MCF 10A (cell line): Measurements from ENCODE around the gene RNASE9. TPM values are rescaled to one million over a fixed set of nuclear protein-coding genes. Genes with fewer than 3 reads are reported as not detected.
"Not testable (repeated sequence)": the region's sequence is repeated elsewhere in the genome, so short reads cannot be mapped to it uniquely, and the experiment has no call there.

Source experiments
- BruUV-seq: library from RNA; stranded (reverse); fragments of 400-500 nt; replicated peaks from 2 replicates; lab custom pipeline; 2021; lab: Mats Ljungman, UMichigan
- CTCF ChIA-PET: fragments of 300-600 bp; sonication (Branson Sonifier 250); formaldehyde crosslinking; extraction: SDS; loops from one replicate; lab custom pipeline; 2021; ENCODE audit warnings: antibody characterized with exemption, inconsistent platforms; lab: Yijun Ruan, JAX
- POLR2A ChIA-PET: fragments of 300-600, 350-650 bp; sonication (Branson Sonifier 250); formaldehyde crosslinking; extraction: SDS; loops from one replicate; lab custom pipeline; 2020; ENCODE audit warnings: antibody characterized with exemption, inconsistent platforms; lab: Yijun Ruan, JAX
- DNase-seq: peaks from one replicate; pipeline ENCODE4 v3.0.0-alpha.2; 2018; ENCODE audit not compliant: unreplicated experiment
- H3K27ac Mint-ChIP-seq: one replicate; pipeline ENCODE4 v1.8.0; 2022; ENCODE audit warnings: mild to moderate bottlenecking, low read depth, mixed read lengths; ENCODE audit not compliant: unreplicated experiment
- H3K27me3 Mint-ChIP-seq: one replicate; pipeline ENCODE4 v1.8.0; 2022; ENCODE audit warnings: mixed read lengths; ENCODE audit not compliant: insufficient read depth, unreplicated experiment
- H3K36me3 Mint-ChIP-seq: one replicate; pipeline ENCODE4 v1.8.0; 2022; ENCODE audit warnings: mild to moderate bottlenecking, moderate library complexity, mixed read lengths; ENCODE audit not compliant: insufficient read depth, unreplicated experiment
- H3K4me1 Mint-ChIP-seq: one replicate; pipeline ENCODE4 v1.8.0; 2022; ENCODE audit warnings: mixed read lengths; ENCODE audit not compliant: insufficient read depth, unreplicated experiment
- H3K4me3 Mint-ChIP-seq: one replicate; pipeline ENCODE4 v1.8.0; 2022; ENCODE audit warnings: mild to moderate bottlenecking, moderate library complexity, mixed read lengths; ENCODE audit not compliant: unreplicated experiment
- H3K9me3 Mint-ChIP-seq: one replicate; pipeline ENCODE4 v1.8.0; 2022; ENCODE audit warnings: mixed read lengths; ENCODE audit not compliant: unreplicated experiment
- intact Hi-C: fragments of 100-400 bp; cut with micrococcal nuclease; formaldehyde crosslinking; loops from 2 replicates; pipeline ENCODE4 v1.14.1; 2022
- total RNA-seq: library from RNA; stranded (reverse); gene quantifications from 2 replicates; pipeline ENCODE4 v1.2.3, GENCODE V29; 2022
- TF ChIP-seq, protein P1 (sequence below): fragments of 200-600 bp; IDR thresholded peaks from one replicate; pipeline ENCODE4 v1.8.0; 2022; ENCODE audit warnings: antibody characterized with exemption, mild to moderate bottlenecking; ENCODE audit not compliant: unreplicated experiment

RNASE9 gene
- total RNA-seq, 1 experiment from 2014 or later = not detected

DNA sequence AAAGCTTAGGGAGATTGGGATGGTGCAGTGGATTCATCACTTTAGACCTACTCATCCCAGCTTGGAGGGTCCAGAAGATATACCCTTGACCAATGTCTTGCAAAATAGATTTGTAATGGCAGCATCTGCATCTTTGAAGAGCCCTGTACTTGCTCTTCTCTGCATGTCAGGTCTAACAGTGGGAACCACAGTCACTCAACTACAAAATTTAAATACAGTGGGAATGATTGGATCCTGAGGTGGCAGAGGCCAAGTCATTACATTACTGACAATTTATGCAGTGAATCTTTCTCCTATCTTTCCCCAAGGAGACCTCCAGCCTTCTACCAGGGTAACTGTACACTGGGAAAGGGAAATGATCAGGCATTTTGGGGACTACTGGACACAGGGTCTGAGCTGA is 8.2 kb upstream of the RNASE9 start:
- Mint-ChIP-seq H3K4me1 (no peaks in the 10 kb centered on the region), H3K9me3 (no peaks in the 10 kb centered on the region), H3K27me3 (no peaks in the 10 kb centered on the region), H3K36me3 (no peaks in the 10 kb centered on the region), H3K4me3 (no peak overlapping the region), H3K27ac (no peak overlapping the region)
- intact Hi-C loops = no loop called here
- BruUV-seq = no TSS peak
- ChIA-PET CTCF (interaction anchor here (0.6 to 0.7 kb wide), 2 partner anchors 133 to 227 kb away, joined by 3 to 4 read pairs; no protein-coding TSS in a partner anchor), POLR2A (no interaction called here)
- TF ChIP-seq, protein P1, sequence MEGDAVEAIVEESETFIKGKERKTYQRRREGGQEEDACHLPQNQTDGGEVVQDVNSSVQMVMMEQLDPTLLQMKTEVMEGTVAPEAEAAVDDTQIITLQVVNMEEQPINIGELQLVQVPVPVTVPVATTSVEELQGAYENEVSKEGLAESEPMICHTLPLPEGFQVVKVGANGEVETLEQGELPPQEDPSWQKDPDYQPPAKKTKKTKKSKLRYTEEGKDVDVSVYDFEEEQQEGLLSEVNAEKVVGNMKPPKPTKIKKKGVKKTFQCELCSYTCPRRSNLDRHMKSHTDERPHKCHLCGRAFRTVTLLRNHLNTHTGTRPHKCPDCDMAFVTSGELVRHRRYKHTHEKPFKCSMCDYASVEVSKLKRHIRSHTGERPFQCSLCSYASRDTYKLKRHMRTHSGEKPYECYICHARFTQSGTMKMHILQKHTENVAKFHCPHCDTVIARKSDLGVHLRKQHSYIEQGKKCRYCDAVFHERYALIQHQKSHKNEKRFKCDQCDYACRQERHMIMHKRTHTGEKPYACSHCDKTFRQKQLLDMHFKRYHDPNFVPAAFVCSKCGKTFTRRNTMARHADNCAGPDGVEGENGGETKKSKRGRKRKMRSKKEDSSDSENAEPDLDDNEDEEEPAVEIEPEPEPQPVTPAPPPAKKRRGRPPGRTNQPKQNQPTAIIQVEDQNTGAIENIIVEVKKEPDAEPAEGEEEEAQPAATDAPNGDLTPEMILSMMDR = no peak
- no peak for DNase-seq

DNA sequence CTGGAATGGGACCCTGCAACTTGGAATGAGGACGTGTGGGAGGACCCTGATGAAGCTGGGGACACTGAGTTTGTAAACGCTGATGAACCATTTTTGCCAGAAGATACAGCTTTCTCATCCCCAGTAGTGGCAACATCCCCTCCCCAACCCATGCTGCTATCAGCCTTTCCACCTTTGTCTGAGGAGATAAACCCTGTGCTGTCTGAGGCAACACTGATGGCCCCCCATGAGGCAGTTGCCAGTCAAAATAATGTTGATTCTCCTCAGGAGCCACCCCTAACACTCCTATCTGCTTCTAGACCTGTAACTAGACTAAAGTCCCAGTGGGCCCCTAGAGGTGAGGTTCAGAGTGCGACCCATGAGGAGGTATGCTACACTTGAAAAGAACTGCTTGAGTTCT is 7.5 kb upstream of the RNASE9 start:
- TF ChIP-seq, protein P1 = no peak

DNA sequence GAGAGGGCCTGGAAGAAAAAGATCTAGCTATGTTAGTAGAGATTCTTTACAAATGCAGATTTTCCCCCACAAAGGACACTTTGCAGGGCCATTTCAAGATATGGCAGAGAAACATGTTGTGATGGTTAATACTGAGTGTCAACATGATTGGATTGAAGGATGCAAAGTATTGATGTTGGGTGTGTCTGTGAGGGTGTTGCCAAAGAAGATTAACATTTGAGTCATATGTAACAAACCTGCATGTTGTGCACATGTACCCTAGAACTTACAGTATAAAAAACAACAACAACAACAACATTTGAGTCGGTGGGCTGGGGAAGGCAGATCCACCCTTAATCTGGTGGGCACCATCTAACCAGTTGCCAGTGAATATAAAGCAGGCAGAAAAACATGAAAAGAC is 6.4 kb upstream of the RNASE9 start:
- H3K9me3 Mint-ChIP-seq, H3K36me3 Mint-ChIP-seq, H3K27me3 Mint-ChIP-seq, BruUV-seq, H3K4me3 Mint-ChIP-seq, DNase-seq, CTCF ChIA-PET, intact Hi-C loops, H3K27ac Mint-ChIP-seq, H3K4me1 Mint-ChIP-seq, POLR2A ChIA-PET: not testable (repeated sequence)

More for the DNA sequence above, 7.5 kb upstream of the RNASE9 start:
- H3K4me1 Mint-ChIP-seq = no peaks in the 10 kb centered on the region
- intact Hi-C loops = no loop called here
- no peaks in the 10 kb centered on the region for H3K36me3 Mint-ChIP-seq
- no peak overlapping the region for H3K4me3 Mint-ChIP-seq
- H3K27me3 Mint-ChIP-seq = no peaks in the 10 kb centered on the region
- no peak for DNase-seq
- no peak overlapping the region for H3K27ac Mint-ChIP-seq
- H3K9me3 Mint-ChIP-seq = no peaks in the 10 kb centered on the region
- CTCF ChIA-PET = interaction anchor here (0.7 kb wide), 1 partner anchor 134 kb away, joined by 3 read pairs; no protein-coding TSS in a partner anchor
- POLR2A ChIA-PET = no interaction called here
- BruUV-seq = no TSS peak

DNA sequence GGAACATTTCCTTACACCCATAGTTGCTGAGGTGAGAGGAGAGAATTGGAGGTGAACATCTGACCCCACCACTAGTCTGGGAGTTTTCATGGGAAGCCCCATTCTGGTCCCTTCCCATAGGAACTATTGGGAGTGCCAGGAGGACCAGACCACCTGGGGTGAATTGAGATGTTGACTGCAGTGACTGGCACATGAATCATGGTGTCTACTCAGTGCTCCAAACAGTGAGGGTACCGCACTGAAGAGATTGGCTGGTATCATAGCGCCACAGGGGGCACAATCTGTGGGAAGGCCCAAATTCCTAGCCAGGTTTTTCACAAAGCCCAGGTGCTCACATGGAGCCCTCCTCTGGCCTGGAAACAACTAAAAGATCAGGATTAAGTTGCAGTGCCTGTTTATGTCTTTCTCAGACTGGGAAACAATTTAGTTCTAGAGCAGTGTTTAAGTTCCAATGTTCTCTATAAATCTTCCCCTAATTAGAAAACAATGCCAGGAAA is 3.7 kb upstream of the RNASE9 start:
- Mint-ChIP-seq H3K36me3 (no peaks in the 10 kb centered on the region), H3K27ac (no peak overlapping the region), H3K27me3 (no peaks in the 10 kb centered on the region), H3K9me3 (no peaks in the 10 kb centered on the region), H3K4me3 (no peak overlapping the region), H3K4me1 (no peaks in the 10 kb centered on the region)
- ChIA-PET CTCF (no interaction called here), POLR2A (no interaction called here)
- no TSS peak for BruUV-seq
- no peak for DNase-seq
- intact Hi-C loops = no loop called here
- TF ChIP-seq, protein P1 = no peak
